Measurements from ENCODE around the gene B4GALT4.
"Not testable (repeated sequence)": the region's sequence is repeated elsewhere in the genome, so short reads cannot be mapped to it uniquely, and the experiment has no call there.

Gene B4GALT4, protein sequence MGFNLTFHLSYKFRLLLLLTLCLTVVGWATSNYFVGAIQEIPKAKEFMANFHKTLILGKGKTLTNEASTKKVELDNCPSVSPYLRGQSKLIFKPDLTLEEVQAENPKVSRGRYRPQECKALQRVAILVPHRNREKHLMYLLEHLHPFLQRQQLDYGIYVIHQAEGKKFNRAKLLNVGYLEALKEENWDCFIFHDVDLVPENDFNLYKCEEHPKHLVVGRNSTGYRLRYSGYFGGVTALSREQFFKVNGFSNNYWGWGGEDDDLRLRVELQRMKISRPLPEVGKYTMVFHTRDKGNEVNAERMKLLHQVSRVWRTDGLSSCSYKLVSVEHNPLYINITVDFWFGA

DNA sequence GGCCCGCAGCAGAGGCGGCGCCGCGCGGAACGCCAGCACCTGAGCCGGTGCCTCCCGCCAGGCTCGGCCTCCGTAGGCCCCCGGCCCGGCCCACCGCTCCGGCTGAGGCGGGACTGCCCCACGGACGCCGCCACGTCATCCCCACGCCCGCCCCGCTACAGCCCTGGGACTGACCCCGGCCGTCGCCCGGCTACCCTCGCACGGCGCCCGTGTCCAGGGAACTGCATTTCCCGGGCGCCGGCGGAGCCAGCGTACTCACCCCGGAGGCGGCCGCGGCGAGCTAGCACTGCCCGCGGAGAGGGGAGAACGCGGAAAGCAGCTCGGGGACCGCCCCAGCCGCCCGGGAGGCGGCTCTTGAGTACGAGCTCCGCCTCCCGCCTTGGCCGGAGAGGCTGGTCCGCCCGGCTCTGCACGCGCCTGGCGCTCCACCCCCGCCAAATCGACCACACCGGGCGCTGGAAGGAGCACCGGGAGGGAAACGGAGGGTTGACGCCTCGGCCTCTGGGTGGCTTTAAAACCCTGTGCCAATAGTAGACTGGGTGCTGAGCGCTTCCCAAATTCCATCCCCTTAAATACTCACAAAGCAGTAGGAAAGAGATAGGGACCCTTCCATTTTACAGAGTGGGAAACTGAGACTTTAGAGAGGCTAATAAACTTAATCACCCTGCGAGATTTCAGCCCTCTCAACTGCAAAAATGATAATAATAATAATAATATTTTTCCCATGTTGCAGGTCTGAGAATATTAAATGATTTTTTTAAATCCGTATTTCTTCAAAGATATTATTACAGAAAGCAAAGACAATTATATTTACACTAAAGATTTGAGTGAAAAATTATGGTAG is at the start of gene B4GALT4:
Gene B4GALT4, minus strand, starts transcription at position 288 of the 844 bp plus-strand sequence. CDS start 10,779 bp downstream, outside the sequence.
- peak; percentile 90 for DNase-seq

DNA sequence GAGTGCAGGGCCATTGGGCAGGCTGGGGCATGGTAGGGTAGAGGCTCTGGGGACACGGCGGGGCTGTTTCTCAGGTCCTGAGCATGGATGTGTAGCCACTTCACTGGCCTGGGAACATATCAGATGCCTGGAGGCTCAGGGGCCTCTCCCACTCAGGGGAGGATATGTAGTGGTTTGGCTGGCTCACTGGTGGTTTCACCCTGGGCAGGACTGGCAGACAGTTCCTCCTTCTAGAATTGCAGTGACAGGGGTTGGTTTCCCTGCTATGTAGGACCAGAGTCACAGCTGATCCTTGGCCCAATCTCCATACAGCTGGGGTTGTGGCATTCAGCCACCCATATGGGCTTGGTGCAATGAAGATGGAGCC is 48.7 kb upstream of the B4GALT4 start:
- no peak for DNase-seq

DNA sequence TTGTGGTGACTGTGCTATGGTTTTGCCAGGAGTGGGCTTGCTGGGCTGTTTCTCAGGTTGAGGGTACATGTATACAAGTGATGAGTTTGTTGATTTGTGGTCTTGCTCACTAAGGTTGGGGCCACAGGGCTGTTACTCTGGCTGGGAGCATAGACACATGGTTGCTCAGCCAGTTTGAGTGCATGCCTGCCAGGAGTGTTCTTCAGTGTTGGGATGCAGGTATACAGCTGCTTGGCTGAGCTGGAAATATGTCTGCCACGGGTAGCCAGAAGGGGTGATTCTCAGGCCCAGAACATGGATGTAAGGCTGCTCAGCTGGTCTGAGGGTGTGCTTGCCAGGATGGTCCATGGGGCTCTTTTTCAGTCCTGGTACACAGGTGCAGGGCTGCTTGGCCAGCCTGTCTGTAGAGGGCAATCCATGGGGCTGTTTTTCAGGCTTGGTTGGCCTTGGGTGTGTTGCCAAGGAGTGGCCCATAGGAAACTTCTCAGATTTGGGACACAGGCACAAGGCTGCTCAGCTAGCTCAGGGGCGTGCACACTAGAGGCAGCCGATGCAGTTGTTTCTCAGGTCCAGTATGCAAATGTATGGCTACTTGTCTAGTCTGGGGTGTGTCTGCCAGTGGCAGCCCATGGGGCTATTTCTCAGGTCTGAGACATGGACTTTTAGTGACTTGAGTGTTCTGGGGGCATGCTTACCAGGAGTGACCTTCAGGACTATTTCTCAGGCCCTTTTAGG is 48.2 kb upstream of the B4GALT4 start:
- DNase-seq: no peak

DNA sequence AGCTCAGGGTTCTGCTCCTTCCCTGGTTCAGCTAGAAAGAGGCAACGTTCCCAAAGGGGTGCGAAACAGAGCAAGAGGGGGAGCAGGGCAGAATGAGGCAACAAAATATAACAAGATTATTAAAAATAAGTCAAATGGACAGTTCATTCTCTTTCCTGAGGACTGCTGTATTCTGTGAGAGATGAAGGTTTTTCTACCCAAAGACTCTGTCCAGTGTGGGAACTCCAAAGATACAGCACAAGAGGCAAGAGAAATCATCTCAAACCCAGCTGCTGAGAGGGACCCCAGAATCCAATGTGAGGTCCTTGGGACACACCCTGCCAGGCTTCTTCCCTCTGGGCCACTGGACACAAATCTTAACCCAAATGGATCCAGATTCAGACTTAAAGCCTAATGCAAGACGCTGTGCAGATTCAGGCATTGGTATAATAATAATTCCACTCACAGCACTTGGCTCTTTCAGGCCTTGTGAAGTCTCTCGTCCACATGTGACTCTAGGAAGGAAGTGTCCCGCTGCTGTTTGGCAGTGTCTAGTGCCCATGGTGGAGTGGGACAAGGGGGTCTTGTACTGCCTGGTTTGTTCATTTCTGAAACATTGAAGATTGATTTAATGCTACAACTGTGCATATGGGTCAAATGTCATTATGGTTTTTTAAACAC is 39.0 kb upstream of the B4GALT4 start:
- no peak for DNase-seq

DNA sequence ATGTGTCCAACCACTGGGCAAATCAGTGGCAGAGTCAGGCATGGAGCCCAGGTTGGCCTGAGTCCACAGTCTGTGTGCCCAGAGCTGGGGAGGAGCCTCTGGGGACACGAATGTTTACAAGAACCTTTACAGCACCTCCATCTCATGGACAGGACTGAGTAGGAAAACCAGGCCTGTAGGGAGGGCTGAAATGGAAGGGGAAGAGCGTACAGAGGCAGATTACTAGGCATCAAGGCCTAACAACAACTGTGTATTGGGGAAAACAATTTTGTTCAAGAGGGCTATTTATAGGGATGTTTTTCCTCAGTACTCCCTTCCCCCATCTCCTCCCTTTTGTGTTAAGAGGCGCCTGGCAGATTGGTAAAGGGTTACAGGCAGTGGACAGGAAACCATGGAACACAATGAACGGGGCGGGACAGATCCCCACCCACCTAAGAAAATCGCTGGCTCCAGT is 38.5 kb upstream of the B4GALT4 start:
- DNase-seq: no peak

DNA sequence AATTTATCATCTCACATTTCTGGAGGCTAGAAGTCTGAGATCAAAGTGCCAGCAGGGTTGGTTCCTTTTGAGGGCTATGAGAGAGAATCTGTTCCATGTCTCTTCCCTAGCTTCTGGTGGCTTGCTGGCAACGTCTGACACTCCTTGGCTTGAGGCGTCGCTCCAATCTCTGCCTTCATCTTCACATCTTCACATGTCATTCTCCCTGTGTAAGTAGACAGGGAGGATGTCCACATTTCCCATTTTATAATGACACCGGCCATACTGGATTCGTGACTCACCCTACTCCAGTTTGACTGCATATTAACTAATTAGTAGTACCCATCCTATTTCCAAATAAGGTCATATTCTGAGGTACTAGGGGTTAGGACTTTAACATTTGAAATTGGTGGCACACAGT is 36.0 kb upstream of the B4GALT4 start:
- no peak for DNase-seq

DNA sequence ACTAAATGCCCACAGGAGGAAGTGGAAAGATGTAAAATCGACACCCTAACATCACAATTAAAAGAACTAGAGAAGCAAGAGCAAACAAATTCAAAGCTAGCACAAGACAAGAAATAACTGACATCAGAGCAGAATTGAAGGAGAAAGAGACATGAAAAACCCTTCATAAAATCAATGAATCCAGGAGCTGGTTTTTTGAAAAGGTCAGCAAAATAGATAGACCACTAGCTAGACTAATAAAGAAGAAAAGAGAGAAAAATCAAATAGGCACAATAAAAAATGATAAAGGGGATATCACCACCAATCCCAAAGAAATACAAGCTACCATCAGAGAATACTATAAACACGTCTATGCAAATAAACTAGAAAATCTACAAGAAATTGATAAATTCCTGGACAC is 29.5 kb upstream of the B4GALT4 start:
- DNase-seq: not testable (repeated sequence)

DNA sequence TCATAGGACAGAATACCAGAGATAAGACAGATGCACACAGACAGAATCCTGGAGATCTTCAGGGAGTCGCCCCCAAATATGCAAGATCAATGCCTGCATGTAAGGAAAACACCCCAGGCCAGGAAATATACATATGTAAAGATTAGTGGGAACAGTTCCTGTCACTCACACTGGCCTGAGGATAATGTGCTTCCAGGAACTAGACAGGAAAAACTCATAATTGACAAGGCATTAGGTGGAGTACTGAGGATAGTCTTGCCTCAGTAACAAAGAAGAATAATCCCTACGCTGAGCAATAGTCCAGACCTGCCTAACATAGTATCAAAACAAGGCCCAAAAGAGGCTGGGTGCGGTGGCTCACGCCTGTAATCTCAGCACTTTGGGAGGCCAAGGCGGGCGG is 20.4 kb upstream of the B4GALT4 start:
- DNase-seq: no peak

DNA sequence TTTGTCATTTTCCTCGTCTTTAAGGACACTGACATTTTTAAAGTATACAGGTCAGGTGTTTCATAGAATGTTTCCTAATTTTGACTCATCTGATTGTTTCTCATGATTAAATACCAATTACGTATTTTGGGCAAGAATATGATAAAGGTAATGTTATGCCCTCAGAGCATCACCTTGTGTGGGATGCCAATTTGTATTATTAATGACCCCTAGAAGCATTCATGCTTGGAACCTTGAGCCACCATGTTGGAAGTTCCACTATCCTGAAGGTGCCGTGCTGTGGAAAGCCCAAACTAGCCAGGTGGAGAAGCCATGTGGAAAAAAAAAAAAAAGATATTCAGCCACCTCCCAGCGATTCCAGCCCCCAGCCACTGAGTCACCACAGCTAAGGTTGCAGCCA is 19.1 kb upstream of the B4GALT4 start:
- no peak for DNase-seq

DNA sequence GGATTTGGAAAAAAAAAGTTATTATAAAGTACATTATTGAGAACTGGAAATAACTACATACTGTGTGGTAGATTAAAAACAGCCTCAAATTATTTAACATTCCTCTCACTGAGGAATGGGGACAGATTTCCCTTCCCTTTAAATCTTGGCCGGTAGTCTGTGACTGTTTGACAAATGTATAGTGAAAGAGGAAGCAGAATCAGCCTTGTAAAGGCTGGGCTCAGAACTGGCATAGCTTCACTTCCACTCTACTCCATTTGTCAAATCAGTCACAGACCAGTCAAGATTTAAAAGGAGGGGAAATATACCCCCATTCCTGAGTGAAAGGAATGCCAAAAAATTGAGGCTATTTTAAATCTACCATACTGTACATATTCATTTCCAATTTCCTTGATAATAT is 18.2 kb upstream of the B4GALT4 start:
- DNase-seq: no peak

DNA sequence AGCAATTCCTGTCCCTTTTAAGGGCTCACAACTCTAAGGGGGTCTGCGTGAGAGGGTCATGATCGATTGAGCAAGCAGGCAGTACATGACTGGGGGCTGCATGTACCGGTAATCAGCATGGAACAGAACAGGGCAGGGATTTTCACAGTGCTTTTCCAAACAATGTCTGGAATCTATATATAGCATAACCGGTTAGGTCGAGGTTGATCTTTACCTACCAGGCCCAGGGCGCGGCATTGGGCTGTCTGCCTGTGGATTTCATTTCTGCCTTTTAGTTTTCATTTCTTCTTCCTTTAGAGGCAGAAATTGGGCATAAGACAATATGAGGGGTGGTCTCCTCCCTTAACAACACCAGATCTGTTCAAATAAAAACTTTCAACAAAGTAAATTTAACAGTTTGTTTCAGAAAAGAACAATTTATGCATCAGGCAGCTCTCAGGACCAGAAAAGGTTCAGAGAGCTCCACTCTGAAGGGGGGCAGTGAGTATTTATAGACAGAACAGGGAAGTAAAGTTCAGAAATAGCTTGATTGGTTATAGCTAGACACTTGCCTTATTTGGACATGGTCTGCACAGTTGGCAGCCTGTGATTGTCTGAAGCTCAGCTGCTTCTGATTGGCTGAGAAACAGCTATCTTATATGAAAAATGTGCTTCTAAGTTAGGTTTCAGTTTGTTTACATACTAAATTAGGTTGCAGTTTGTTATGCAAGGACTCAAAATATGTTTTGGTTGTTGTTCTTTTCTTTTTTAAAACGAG is 17.2 kb upstream of the B4GALT4 start:
- no peak for DNase-seq

DNA sequence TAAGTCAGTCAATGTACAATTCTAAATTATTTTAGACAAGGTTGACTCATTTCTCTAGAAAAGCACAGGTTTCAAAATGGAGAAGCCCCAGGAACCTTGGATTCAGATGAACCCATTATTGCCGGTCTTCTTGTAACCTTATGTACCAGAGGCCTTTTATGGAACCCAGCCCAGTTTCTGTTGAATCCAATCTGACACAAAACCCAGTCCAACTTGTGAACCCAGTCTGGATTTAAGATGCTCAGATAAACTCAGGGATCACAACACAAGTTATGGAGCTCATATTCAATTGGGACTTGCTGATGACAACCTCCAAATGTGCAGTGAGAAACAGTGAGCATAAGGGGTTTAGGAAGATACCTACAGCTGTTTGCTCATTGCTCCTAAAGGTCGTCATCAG is 16.4 kb upstream of the B4GALT4 start:
- no peak for DNase-seq

DNA sequence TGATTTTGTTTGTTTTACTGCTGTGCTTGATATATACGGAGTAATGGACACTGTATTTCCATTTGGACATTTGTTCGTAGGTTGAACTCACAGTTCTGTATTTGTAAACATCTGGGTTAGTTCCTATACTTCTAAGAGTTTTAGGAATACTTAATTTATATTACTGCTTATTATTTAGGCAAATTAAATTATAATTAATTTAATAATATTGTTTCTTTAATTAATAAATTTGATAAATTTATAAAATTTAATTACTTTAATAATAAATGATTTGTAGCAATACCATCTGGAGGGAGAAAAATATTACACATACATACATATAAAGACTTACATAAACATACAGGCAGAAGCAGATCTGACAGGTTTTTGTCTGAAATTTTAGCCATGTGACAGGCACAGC is 14.5 kb upstream of the B4GALT4 start:
- no peak for DNase-seq

DNA sequence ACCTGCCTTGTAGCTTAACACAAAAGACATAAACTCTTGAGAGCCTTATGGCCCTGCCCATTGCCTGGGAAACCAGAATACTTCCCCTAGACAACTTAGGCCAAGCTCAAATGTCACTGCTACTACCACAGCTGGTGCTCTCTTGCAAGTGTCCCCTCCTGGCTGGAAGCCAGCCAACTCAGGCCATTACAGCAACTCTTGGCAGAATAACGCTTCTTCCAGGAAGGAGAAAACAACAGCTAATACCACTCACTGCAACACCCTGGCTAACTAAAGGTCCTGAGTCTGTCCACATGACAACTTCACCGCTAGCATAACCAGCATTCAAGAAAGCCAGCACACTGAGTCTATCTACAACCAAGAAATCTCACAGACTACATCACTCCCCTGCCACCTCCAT is 5.1 kb upstream of the B4GALT4 start:
- no peak for DNase-seq

DNA sequence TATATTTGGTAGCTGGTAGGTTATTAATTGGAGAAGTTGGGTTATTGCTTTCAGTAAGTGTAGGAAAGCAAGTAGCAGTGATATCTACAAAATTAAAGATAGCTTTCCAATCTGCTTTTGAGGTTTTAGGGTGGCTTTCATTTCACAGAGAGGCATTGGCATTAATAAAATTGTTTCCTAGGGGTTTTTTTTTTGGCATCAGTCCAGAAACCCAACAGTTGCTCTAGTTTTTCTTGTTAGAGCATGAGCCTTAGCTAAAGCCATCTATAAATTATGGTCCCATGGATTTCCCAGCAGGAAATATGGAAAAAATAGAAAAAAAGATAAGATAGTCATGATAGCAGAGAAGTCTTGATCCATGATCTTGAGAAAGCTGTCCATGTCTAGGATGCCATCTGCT is 3.0 kb upstream of the B4GALT4 start:
- DNase-seq: no peak

DNA sequence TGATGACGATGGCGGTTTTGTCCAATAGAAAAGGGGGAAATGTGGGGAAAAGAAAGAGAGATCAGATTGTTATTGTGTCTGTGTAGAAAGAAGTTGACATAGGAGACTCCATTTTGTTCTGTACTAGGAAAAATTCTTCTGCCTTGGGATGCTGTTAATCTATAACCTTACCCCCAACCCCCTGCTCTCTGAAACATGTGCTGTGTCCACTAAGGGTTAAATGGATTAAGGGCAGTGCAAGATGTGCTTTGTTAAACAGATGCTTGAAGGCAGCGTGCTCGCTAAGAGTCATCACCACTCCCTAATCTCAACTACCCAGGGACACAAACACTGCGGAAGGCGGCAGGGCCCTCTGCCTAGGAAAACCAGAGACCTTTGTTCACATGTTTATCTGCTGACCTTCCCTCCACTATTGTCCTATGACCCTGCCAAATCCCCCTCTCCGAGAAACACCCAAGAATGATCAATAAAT is 2.4 kb upstream of the B4GALT4 start:
- DNase-seq: not testable (repeated sequence)

DNA sequence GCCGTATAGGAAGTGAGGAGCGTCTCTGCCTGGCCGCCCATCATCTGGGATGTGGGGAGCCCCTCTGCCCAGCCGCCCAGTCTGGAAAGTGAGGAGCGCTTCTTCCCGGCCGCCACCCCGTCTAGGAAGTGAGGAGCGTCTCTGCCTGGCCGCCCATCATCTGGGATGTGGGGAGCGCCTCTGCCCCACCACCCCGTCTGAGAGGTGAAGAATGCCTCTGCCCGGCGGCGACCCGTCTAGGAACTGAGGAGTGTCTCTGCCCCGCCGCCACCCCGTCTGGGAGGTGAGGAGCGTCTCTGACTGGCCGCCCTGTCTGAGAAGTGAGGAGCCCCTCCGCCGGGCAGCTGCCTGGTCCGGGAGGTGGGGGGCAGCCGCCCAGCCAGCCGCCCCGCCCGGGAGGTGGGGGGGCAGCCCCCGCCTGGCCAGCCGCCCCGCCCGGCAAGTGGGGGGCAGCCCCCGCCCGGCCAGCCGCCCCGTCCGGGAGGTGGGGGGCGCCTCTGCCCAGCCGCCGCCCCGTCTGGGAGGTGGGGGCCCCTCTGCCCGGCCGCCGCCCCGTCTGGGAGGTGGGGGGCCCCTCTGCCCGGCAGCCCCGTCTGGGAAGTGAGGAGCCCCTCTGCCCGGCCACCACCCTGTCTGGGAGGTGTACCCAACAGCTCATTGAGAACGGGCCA is 1.8 kb upstream of the B4GALT4 start:
- not testable (repeated sequence) for DNase-seq

DNA sequence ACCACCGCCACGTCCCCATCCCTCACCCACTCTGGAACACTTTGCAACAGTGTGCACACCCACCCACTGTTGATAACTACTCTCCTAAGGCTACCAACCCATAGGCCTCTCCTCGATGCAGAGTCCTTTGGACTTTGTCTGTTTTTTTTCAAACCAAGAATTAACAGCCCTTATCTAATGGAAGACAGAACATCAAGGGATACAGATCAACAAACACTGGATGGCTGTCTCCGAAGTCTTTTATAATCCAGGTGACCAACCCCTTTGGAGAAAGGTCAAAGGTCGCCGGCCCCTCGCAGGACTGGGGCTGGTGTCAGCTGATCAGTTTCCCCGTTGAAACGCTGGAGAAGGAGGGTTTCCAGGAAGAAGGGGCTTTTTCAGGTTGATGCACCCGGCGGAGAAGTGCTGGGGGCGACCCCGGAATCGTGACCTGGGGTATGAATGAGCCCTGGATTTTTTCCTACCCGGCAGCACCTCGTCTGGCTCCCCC is 532 bp downstream of the B4GALT4 start:
- peak; percentile 72 for DNase-seq

DNA sequence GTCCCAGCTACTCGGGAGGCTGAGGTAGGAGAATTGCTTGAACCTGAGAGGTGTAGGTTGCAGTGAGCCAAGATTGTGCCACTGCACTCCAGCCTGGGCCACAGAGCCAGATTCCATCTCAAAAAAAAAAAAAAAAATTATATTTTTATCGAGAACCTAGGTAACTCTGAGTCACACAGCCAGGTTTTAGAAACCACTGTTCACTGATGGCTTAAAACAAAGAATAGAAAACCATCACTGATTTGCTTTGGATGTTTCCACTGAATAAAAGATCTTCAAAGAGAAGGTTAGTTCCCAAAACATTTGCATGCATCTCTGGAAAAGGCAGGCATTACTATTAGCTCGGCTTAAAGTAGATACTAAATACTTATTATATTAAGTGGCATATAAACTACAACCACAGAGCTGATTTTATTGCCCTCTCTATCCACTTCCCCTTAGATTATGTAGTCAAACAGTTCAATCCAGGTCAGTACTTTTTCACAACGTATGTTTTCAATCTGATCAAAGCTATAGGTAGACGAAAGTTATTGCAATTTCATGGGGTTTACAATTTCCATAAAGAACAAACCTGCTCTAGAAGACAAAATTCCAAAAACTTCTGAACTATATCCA is 1.4 kb downstream of the B4GALT4 start:
- DNase-seq: peak; percentile 13

DNA sequence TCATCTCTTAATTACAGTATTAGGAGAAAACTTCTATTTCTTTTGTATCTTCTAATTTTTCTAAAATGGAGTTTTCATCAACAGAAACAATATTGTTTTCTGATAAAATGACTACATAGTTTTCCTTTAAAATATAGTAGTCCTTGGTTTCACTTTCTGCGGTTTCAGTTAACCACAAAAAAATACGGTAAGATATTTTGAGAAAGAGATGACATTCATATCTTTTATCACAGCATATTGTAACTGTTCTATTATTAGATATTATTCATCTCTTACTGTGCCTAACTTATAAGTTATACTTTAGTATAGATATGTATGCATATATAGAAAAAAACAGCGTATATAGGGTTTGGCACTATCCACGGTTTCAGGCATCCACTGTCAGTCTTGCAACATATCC is 2.3 kb downstream of the B4GALT4 start:
- no peak for DNase-seq

DNA sequence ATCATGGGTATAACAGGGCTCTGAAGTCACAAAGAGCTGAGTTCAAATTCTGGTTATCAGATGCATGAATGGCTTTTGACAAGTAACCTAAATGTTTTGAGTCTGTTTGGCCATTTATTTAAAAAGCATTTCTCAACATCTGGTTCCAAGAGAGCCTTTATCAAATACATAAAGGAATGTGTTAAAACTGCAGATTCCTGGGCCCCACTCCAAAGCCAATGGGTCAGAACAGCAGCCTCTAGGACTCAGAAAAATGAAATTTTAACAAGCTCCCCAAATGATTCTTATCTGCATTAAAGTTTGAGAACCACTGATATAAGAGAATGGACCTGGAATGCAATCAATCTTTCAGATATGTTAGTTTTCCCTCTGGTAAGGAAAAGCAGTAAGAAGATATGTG is 3.4 kb downstream of the B4GALT4 start:
- no peak for DNase-seq

Measured in eye (tissue), 1 donor.